ENCODE data around the gene SAE1. TPM values are rescaled to one million over a fixed set of nuclear protein-coding genes. Genes with fewer than 3 reads are reported as not detected.

The SAE1 gene
- total RNA-seq, 2 donors from 2014 or later = 43.7 to 48.7 TPM

- no peak overlapping the region for H3K4me3 ChIP-seq
- H3K36me3 ChIP-seq = peaks cover 39% of the 10 kb centered on the region
- DNase-seq (ENCODE audit: low spot score) = no peak
- H3K27me3 ChIP-seq = no peaks in the 10 kb centered on the region
- no peaks in the 10 kb centered on the region for H3K4me1 ChIP-seq
- TF ChIP-seq, protein P1, sequence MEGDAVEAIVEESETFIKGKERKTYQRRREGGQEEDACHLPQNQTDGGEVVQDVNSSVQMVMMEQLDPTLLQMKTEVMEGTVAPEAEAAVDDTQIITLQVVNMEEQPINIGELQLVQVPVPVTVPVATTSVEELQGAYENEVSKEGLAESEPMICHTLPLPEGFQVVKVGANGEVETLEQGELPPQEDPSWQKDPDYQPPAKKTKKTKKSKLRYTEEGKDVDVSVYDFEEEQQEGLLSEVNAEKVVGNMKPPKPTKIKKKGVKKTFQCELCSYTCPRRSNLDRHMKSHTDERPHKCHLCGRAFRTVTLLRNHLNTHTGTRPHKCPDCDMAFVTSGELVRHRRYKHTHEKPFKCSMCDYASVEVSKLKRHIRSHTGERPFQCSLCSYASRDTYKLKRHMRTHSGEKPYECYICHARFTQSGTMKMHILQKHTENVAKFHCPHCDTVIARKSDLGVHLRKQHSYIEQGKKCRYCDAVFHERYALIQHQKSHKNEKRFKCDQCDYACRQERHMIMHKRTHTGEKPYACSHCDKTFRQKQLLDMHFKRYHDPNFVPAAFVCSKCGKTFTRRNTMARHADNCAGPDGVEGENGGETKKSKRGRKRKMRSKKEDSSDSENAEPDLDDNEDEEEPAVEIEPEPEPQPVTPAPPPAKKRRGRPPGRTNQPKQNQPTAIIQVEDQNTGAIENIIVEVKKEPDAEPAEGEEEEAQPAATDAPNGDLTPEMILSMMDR (IDR thresholded peaks at IDR 0.05) = no peak
- no peaks in the 10 kb centered on the region for H3K9me3 ChIP-seq
- H3K27ac ChIP-seq = no peak overlapping the region
These were observed 11.1 kb downstream of the SAE1 start for GRCh38 chr19:47141695-47142094.

- Histone ChIP-seq H3K4me1 (no peaks in the 10 kb centered on the region), H3K27me3 (no peaks in the 10 kb centered on the region), H3K4me3 (no peak overlapping the region), H3K36me3 (peaks cover 44% of the 10 kb centered on the region), H3K9me3 (no peaks in the 10 kb centered on the region), H3K27ac (no peak overlapping the region)
- TF ChIP-seq, protein P1 (IDR thresholded peaks at IDR 0.05) = no peak
- DNase-seq (ENCODE audit: low spot score) = no peak
These were observed 12.1 kb downstream of the SAE1 start for GRCh38 chr19:47142779-47143178.

DNA sequence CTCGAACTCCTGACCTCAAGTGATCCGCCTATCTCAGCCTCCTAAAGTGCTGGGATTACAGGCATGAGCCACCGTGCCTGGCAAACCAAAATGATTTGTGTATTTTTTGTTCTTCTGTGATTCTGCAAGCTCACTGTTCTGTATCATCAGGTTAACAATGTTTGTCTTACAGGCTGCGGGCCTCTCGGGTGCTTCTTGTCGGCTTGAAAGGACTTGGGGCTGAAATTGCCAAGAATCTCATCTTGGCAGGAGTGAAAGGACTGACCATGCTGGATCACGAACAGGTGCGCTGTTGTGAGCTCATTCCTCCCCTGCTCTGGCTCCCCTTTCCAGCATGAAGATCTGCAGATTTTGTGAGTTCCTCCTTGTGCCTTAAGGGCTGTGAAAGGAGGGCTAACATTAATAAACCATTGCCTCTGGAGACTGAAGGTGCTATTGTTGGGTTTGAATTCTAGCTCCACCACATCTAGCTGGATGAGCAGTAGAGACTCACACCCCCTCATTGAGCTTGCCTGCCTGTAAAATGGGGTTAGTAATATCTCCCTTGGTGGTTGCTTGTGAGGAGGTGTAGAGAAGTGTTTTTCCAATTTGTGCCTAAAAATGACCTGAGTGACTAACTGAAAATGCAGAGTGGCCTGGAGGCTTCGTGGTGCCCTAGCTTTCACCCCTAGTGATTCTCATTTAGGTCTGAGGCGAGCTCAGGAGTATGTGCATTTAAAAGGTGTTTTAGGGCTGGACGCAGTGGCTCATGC, 12.9 kb downstream of the SAE1 start:
- no peak overlapping the region for H3K4me3 ChIP-seq
- no peaks in the 10 kb centered on the region for H3K4me1 ChIP-seq
- peaks cover 44% of the 10 kb centered on the region for H3K36me3 ChIP-seq
- no peaks in the 10 kb centered on the region for H3K27me3 ChIP-seq
- TF ChIP-seq, protein P1 (IDR thresholded peaks at IDR 0.05) = no peak
- H3K27ac ChIP-seq = no peak overlapping the region
- H3K9me3 ChIP-seq = no peaks in the 10 kb centered on the region
- no peak for DNase-seq (ENCODE audit: low spot score)

DNA sequence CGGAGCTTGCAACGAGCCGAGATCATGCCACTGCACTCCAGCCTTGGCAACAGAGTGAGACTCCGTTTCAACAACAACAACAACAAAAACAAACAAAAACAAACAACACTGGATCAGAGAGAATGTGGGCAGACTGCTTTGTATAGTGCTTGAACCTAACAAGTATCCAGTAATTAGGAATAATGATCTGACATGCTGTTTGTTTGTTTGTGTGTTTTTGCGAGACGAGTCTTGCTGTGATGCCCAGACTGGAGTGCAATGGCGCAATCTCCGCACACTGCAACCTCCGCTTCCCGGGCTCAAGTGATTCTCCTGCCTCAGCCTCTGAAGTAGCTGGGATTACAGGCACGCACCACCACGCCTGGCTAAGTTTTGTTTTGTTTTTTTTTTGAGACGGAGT, 14.0 kb downstream of the SAE1 start:
- peaks cover 44% of the 10 kb centered on the region for H3K36me3 ChIP-seq
- H3K27me3 ChIP-seq = no peaks in the 10 kb centered on the region
- no peaks in the 10 kb centered on the region for H3K4me1 ChIP-seq
- H3K27ac ChIP-seq = no peak overlapping the region
- TF ChIP-seq, protein P1 (IDR thresholded peaks at IDR 0.05) = no peak
- no peak for DNase-seq (ENCODE audit: low spot score)
- H3K4me3 ChIP-seq = no peak overlapping the region
- H3K9me3 ChIP-seq = no peaks in the 10 kb centered on the region

DNA sequence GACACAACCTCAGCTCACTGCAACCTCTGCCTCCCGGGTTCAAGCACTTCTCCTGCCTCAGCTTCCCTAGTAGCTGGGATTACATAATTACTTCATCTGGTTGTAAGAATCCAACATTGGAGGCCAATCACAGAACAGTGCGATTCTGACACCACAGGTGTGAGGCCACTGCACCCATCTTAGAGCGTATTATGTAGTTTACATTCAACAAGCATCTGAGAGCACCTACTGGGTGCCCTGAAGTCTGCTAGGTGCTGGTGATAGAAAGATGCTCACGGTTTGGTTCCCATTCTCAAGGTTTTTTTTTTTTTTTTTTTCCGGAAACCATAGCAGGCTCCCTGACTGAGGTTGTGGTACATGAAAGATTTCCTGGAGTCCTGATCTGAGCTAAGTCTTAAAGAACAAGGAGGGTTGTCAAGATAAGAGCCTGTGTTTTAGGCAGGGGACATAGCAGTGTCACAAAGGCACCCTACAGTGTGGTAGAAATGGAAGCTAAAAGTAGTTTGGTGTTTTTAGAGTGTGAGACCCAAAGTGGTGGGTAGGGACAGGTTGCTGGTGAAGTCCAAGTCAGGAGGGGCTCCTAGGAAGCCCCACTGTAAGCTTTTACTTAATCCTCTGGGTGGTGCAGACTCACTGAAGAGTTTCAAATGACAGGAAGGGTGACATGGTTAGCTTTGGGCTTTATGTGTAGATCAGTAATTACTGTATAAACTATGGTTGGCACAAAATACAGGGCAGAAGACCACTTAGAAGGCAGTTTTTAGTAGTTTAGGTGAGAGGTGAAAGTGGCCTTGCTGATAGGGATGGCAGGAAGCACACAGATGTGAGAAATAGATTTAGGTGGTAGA, 15.2 kb downstream of the SAE1 start:
- Histone ChIP-seq H3K4me1 (no peaks in the 10 kb centered on the region), H3K9me3 (no peaks in the 10 kb centered on the region), H3K27me3 (no peaks in the 10 kb centered on the region), H3K4me3 (no peak overlapping the region), H3K27ac (no peak overlapping the region), H3K36me3 (peaks cover 53% of the 10 kb centered on the region)
- TF ChIP-seq, protein P1 (IDR thresholded peaks at IDR 0.05) = no peak
- DNase-seq (ENCODE audit: low spot score) = no peak

Measured in right atrium auricular region (tissue), 2 donors.